ENCODE measurements around the gene RAF1.

- no peak for TF ChIP-seq POLR2AphosphoS5 (IDR thresholded peaks at IDR 0.05; ENCODE audit: low read depth, low read length)
- no peak for TF ChIP-seq POLR2A (IDR thresholded peaks at IDR 0.05; ENCODE audit: low read depth, low read length)
- no peak for TF ChIP-seq TAF1 (IDR thresholded peaks at IDR 0.05; ENCODE audit: low read depth, low read length)
- no peak for TF ChIP-seq PAX5 (IDR thresholded peaks at IDR 0.05; ENCODE audit: insufficient read depth, low read length, severe bottlenecking)
These were observed 79.8 kb downstream of the RAF1 start for GRCh38 chr3:12584083-12584482.

Measured in GM12891 (cell line).